ENCODE data around the gene PRND. TPM values are rescaled to one million over a fixed set of nuclear protein-coding genes. Genes with fewer than 3 reads are reported as not detected.
A peak's percentile ranks its signal among the peaks of the same experiment; 100 is the strongest.

The PRND gene
- total and polyA plus RNA-seq, 11 donors: 0.06 to 0.45 (median 0.25) TPM; not detected in 7

GRCh38 chr20:4689220-4689619 is 32.5 kb upstream of the PRND start:
- no peaks in the 10 kb centered on the region for H3K27me3 ChIP-seq
- H3K27ac ChIP-seq: peak overlapping the region in 11 of 12 donors; percentile 21 to 100 (median 97)
- intact Hi-C loops (cut with DNase I): no loop called here
- H3K4me3 ChIP-seq: no peak overlapping the region
- H3K4me1 ChIP-seq: peaks cover 3 to 55% (median 29%) of the 10 kb centered on the region in 12 donors
- WGBS, 4 donors: 34 to 43% (median 42%) methylated on average over 2 of the region's 2 CpGs
- H3K9me3 ChIP-seq: no peaks in the 10 kb centered on the region
- peaks cover 0 to 7% (median 0%) of the 10 kb centered on the region in 9 donors for H3K36me3 ChIP-seq
- DNase-seq: no peak
- TF ChIP-seq CTCF (IDR thresholded peaks at IDR 0.05) (no peak), POLR2A (IDR thresholded peaks at IDR 0.05) (no peak)
- no peak for ATAC-seq

GRCh38 chr20:4691753-4692152 is 30.0 kb upstream of the PRND start:
- Histone ChIP-seq H3K4me1 (peaks cover 3 to 46% (median 26%) of the 10 kb centered on the region in 12 donors), H3K9me3 (no peaks in the 10 kb centered on the region), H3K27ac (no peak overlapping the region), H3K36me3 (peaks cover 0 to 21% (median 0%) of the 10 kb centered on the region in 9 donors), H3K27me3 (no peaks in the 10 kb centered on the region), H3K4me3 (no peak overlapping the region)
- intact Hi-C loops (cut with DNase I): no loop called here
- WGBS, 4 donors: 53 to 62% (median 55%) methylated on average over 2 of the region's 2 CpGs
- ATAC-seq: no peak
- DNase-seq: no peak
- TF ChIP-seq CTCF (IDR thresholded peaks at IDR 0.05) (no peak), POLR2A (IDR thresholded peaks at IDR 0.05) (no peak)

GRCh38 chr20:4694076-4694475 is 27.6 kb upstream of the PRND start:
- H3K36me3 ChIP-seq: peaks cover 0 to 31% (median 1%) of the 10 kb centered on the region in 9 donors
- WGBS, 4 donors: 97 to 100% (median 97%) methylated on average over 1 of the region's 1 CpG
- H3K9me3 ChIP-seq: no peaks in the 10 kb centered on the region
- DNase-seq: no peak
- no peak overlapping the region for H3K4me3 ChIP-seq
- H3K4me1 ChIP-seq: peaks cover 0 to 28% (median 8%) of the 10 kb centered on the region in 12 donors
- H3K27ac ChIP-seq: no peak overlapping the region
- intact Hi-C loops (cut with DNase I): no loop called here
- no peaks in the 10 kb centered on the region for H3K27me3 ChIP-seq
- no peak for ATAC-seq
- TF ChIP-seq CTCF (IDR thresholded peaks at IDR 0.05): no peak
- TF ChIP-seq POLR2A (IDR thresholded peaks at IDR 0.05): no peak

- H3K27me3 ChIP-seq: no peaks in the 10 kb centered on the region
- no peak for ATAC-seq
These were observed 24.4 kb upstream of the PRND start for GRCh38 chr20:4697189-4697830.

More at GRCh38 chr20:4697189-4697830, 24.4 kb upstream of the PRND start:
- TF ChIP-seq POLR2A (IDR thresholded peaks at IDR 0.05) (no peak), CTCF (IDR thresholded peaks at IDR 0.05) (no peak)
- no peaks in the 10 kb centered on the region for H3K9me3 ChIP-seq
- H3K27ac ChIP-seq: no peak overlapping the region
- no peak overlapping the region for H3K4me3 ChIP-seq
- DNase-seq: no peak
- peaks cover 0 to 10% (median 0%) of the 10 kb centered on the region in 12 donors for H3K4me1 ChIP-seq
- intact Hi-C loops (cut with DNase I): no loop called here
- H3K36me3 ChIP-seq: peaks cover 0 to 48% (median 19%) of the 10 kb centered on the region in 9 donors
- WGBS, 4 donors: 78 to 82% (median 80%) methylated on average over 7 of the region's 7 CpGs
